MM.1S (cell line): ENCODE measurements around the gene KRT76.

ENCODE experiments used
- EZH2 ChIP-seq: fragments of 300-600 bp; sonication (generic); optimal IDR thresholded peaks from 2 replicates; pipeline ENCODE3; 2017; ENCODE audit warnings: low read depth, mild to moderate bottlenecking, antibody characterized with exemption, low read length, mixed read lengths
- EZH2phosphoT487 ChIP-seq: fragments of 300-600 bp; sonication (generic); IDR thresholded peaks from 2 replicates; pipeline ENCODE4 v1.6.1; 2018; ENCODE audit warnings: antibody characterized with exemption, low read length
- TF ChIP-seq, protein P1 (sequence below): fragments of 300-600 bp; sonication (generic); IDR thresholded peaks from 2 replicates; pipeline ENCODE4 v1.5.1; 2016; ENCODE audit warnings: antibody characterized with exemption, low read length, mixed read lengths

DNA sequence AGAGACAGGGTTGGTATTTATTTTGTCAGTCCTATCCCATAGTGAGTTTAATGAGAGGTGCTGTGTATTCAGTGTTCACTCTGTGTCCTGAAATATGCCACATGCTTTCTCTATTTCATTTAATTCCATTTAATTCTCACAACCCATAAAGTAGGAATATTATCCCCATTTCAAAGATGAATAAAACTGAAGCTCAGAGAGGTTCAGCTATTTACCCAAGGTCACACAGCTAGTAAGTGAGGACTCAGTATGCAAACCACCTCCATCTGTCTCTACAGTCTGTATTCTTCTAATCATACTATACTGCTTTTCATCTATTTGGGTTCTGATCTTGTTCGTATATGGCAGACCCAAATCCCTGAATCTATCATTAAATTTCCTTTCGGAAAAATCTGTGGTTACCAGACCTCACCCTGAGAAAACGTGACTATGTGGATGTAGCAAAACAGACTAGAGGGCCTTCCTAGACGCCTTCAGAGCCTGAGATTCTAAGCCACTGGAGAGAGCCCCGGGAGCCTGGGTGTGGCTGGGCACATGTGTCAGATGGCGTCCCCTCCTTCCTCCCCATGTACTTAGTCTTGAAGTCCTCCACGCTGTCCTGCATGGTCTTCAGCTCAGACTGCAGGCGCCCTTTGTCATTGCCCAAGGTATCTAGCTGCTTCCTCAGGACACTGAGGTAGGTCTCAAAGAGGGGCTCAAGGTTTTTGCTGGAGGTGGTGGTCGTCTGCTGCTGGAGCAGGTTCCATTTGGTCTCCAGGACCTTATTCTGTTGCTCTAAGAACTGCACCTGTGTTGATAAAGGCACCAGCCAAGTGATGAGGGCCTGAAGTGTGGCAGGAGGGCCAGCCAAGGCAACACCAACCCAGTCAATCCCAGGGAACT lies 34.3 kb upstream of the KRT76 start:
- TF ChIP-seq, protein P1, sequence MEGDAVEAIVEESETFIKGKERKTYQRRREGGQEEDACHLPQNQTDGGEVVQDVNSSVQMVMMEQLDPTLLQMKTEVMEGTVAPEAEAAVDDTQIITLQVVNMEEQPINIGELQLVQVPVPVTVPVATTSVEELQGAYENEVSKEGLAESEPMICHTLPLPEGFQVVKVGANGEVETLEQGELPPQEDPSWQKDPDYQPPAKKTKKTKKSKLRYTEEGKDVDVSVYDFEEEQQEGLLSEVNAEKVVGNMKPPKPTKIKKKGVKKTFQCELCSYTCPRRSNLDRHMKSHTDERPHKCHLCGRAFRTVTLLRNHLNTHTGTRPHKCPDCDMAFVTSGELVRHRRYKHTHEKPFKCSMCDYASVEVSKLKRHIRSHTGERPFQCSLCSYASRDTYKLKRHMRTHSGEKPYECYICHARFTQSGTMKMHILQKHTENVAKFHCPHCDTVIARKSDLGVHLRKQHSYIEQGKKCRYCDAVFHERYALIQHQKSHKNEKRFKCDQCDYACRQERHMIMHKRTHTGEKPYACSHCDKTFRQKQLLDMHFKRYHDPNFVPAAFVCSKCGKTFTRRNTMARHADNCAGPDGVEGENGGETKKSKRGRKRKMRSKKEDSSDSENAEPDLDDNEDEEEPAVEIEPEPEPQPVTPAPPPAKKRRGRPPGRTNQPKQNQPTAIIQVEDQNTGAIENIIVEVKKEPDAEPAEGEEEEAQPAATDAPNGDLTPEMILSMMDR: no peak
- TF ChIP-seq EZH2 (no peak), EZH2phosphoT487 (no peak)
